Measurements from ENCODE around the gene PROX1.

PROX1 gene

GRCh38 chr1:214028095-214028494, 40.3 kb downstream of the PROX1 start:
- DNase-seq = no peak

- DNase-seq = no peak
Observed at GRCh38 chr1:214028649-214029406, 41.1 kb downstream of the PROX1 start.

DNA sequence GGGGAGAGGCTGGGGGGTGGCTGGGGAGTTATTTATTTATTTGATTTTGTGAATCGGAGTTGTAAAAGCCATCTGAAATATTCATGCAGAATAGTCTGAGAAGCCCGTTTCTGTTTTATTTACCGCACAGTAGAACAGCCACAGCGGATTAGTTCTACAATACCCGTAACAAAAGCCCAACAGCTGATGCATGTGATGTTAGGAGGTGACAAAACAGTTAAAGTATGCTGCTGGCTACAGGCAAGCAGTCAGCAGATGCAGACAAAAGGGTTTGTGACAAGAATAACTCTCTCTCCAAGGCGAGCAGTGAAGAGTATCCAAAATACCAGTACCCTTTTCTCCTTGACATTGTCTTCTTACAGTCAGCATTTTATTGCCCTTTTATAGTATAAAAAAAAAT, 42.0 kb downstream of the PROX1 start:
- DNase-seq = no peak

DNA sequence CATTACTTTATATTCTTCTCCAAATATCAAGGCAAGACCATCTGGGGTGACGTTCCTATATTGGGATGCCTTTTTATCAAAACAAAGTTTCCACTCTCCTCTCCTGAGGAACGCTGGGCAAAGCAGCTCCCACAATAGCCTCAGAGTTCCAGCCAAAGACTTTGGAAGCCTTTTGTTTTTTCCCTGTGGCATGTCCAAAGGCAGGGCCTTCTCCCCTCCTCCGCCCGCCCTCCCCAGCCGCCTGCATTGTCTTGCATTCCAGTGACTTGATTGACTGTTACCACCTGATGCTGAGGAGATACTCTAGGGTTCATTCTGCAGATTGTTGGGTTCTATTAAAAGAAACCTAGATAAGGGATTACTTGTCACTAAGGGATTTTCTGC, 43.5 kb downstream of the PROX1 start:
- DNase-seq = no peak

DNA sequence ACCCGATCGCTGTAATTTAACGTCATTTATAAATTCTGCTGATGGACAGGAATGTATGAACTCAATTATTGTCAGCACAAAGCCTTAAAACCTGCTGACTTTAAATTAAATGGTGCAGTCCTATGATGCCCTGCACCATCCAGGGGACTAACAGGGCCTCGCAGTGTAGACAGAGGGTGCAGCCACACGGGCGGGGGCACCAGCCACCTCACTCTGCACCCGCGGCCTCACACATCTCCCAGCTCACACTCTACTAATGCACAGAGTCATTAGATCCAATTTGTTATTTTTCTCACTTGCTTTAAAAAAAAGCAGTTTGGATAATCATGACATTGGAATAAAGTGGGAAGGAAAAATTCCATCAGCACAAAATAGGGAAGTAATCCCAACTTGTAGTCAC, 49.7 kb downstream of the PROX1 start:
- DNase-seq = no peak

- DNase-seq = no peak
Observed at GRCh38 chr1:214039394-214040018, 51.7 kb downstream of the PROX1 start.

DNA sequence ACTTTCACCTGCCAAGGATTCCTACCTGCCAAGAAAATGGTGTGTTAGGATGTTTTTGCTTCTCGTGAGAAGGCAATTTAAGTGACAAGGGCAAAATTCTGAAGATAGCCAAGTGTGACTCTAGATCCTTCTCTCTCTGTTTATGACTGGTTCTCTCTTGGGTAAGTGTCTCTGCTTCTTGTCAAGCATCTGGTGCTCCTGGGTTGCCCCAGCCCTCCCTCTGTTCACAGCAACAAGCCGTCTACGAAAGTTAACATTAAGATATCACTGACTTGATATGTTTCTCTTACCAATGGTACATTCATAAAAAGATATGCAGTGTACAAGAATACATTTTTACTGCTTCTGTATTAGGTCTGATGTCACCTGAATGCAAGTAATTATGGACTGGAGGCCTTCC, 55.4 kb downstream of the PROX1 start:
- DNase-seq = no peak

GRCh38 chr1:214044438-214045214, 56.9 kb downstream of the PROX1 start:
- peak; percentile 46 for DNase-seq

GRCh38 chr1:214050513-214051401, 63.0 kb downstream of the PROX1 start:
- DNase-seq = peak; percentile 41

DNA sequence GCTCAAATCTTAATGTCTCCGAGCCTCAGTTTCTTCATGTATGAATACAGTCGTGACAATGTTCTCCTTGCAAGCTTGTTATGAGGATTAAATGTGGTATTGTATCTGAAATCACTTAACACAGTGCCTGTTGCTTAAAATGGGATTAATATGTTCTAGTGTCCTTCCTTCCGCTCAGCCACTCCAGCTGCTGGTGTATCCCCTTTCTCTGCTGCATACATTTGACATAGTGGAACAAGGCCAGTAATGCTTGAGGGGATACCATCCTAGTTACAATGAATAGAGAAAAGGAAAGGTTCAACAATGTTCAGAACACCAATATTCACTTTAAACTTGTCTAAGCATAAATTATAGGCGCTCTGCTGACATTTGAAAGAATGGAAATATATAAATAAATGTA, 64.0 kb downstream of the PROX1 start:
- no peak for DNase-seq

- no peak for DNase-seq
Observed at GRCh38 chr1:214058076-214058475, 70.3 kb downstream of the PROX1 start.

GRCh38 chr1:214066190-214066589, 78.4 kb downstream of the PROX1 start:
- no peak for DNase-seq

DNA sequence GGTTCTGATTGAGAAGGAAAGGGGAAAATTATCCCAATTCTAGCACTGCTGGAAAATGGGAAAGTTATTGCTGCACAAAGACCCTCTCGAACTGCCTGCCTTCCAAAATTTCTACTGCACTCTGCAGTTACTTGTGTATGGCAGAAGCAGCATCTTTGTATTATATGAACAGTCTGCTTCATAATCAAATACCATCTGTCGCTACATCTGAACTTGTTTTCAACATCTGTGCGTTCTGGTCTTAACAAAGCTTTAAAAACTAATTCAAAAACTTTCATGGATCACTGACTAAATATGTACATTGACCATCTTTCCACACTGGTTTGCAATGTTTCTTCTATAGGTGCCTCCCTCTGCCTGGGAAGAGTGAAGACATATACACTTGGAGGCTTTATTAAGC, 79.2 kb downstream of the PROX1 start:
- DNase-seq = no peak

DNA sequence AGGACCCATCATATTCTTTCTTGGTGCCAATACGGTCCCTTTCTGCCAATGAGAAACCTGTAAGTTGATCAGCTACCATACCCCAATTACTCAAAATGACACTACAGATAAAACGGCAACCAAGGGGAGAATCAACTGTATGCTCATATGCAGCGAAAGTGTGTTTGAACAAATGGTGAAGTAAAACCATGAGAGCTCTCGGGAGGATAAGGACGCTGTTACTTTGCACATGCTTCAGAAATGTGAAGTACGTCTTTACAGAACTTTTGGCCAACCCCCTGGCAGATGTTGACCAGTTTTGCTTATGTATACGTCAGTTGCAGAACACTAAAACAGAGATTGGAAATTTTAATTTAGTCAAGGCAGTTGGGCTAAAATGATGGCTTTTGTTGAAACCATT, 79.6 kb downstream of the PROX1 start:
- DNase-seq = no peak

- DNase-seq = no peak
Observed at GRCh38 chr1:214067853-214068703, 80.3 kb downstream of the PROX1 start.

GRCh38 chr1:214068979-214069378, 81.2 kb downstream of the PROX1 start:
- DNase-seq = no peak

- DNase-seq = no peak
Observed at GRCh38 chr1:214071469-214071868, 83.7 kb downstream of the PROX1 start.

DNA sequence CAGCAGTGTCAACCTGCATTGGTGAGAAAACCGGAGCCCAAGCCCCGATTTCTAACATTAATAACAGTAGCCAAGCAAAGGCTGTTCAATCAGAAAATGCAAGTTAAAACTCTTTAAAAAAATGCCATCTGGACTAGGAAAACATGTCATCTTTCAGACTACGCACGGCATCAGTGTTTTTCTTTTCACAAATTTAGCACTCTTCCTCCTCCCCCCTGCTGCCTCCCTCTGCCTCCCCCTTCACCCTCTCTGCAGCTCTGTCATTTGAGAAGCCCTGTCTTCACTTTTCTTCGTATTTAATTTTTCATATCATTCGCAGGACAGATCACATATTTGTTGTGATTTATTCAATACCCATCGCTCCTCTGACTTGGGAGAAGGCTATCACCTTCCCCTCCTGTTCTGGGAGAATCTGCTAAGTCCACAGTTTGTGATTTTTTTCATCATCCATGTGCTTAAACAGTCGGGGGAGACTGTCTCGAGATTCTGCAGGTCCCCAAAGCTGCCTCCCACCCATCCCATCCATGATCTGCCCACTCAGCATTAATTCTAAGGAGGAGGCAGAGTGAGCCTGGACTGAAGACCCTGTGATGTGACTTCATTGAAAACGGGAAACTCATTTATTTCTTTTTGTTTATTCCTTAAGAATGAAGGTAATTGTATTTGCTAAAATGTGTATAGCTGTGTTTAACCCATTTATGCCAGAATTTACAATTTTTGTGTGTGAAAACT, 84.8 kb downstream of the PROX1 start:
- no peak for DNase-seq

DNA sequence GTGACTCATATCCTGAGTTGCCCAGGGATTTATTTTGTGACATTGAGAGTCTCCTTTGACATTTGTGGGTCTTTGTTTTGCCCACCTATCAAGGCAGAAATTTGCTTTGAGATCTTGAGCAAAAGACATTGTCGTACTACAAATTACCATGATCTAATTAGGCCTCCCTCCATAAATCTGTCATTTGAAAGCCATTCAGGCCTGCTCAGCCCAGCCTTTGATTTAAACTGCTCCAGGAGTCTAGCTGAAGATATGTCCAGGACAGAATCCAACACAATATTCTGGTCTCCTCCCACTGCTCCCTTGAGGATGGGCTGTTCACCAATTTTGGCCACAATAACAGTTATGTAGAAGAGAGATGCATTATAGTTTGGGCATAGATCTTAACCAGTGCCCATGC, 86.7 kb downstream of the PROX1 start:
- DNase-seq = no peak

DNA sequence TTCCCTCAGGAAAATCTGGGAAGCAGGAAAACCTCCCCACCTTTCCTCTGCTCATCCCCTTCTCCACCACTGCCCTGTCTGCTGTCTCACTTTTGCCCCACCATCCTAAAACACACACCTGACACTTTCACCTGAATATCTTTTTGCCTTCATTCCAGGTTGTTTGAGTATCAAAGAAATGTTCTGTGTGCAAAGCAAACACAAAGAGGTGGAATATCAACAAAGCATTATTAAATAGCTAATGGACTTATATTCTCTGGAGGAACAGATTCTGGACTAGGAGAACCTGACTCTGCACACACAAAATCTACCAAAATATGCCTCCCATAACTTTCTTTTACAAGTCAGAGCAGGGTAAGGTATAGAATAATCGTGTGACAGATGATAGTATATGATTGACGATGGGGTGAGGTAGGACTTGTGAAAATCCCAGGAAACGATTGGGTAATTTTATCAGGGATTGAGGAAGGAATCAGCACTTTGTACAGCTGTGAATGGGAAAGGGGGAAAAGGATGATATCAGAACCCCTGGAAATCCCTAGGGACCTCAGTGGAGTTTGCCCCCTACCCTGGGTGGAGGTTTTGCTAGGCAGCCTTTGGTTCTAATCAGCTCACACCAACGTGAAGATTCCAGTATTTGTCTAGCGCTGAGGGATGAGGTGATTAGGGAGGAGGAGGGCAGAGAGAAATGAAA, 87.7 kb downstream of the PROX1 start:
- DNase-seq = peak; percentile 11

Measured in NCI-H774 (cell line).